Measurements from ENCODE around the gene NRP1.
"Not testable (repeated sequence)": the region's sequence is repeated elsewhere in the genome, so short reads cannot be mapped to it uniquely, and the experiment has no call there.

NRP1 gene

DNA sequence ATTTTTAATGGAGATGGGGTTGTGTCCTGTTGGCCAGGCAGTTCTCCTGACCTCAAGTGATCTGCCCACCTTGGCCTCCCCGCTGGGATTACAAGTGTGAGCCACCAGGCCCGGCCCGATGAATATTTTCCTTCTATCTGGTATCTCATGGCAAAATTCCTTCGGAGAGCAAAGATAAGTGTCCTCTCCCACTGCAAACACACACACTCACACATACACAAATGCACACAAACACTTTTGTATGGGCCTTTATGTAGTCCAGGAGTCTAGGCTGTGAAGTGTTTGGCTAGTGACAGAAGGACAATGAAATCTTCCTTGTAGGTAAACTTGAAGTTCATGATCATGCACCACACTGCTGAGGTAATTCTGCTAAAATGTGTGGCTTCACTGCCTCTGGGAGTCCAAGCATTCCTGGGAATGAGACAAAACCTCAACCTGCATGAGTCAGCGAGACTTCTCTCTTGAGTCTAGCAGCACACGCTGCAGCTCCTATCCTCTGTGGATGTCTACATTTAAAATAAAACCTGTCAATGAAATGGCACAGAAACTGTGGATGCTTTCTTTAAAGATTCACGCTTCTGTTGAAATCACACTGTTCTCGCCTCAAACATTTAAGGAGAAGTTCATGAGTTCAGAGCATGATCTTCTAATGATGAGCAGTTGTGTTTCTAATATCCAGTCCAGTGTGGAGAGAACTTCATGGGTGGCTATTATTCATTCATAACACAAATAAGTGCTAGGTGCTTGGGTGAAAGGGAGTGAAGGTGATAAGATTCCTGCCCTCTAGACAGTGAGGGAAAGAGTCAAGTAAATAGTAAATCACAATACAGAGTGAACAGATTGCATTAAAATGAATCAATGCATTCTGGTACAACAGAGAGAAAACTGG is 96.5 kb downstream of the NRP1 start:
- DNase-seq (ENCODE audit: low spot score): no peak

DNA sequence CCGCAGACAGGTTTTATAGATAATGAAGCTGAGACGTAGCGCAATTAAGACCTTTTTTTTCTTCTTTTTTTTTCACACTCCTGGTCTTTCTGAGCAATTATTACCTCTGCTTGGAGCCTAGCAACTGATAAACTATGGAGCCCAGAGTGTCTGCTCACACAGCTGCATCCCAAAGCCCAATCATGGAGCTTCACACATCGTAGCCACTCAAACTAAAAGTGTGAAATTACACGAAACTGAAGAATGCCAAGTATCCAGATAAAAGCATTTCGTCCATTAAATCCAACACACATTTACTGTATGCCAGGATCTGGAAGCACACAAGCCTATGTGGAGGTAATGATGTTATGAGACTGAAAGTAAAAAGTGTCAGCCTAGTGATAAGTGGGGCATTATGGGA is 97.6 kb downstream of the NRP1 start:
- no peak for DNase-seq (ENCODE audit: low spot score)

DNA sequence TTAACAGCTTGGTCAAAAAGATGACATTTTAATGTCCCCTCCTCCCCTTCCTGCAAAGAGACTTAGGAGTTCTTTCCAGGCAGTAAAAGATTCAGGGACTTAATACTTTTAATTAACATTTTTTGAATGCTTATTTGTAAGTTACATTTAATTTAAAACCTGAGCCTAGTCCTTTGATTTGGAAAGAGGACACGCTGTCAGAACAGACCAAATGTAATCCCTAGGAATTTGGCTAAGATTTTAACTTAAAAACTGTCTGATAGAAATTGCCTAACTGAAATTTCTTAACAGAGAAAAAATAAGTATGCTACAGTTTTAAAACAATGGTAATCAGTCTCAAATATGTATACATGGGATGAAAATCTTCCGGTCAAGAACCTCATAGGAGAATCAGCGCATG is 98.5 kb downstream of the NRP1 start:
- no peak for DNase-seq (ENCODE audit: low spot score)

DNA sequence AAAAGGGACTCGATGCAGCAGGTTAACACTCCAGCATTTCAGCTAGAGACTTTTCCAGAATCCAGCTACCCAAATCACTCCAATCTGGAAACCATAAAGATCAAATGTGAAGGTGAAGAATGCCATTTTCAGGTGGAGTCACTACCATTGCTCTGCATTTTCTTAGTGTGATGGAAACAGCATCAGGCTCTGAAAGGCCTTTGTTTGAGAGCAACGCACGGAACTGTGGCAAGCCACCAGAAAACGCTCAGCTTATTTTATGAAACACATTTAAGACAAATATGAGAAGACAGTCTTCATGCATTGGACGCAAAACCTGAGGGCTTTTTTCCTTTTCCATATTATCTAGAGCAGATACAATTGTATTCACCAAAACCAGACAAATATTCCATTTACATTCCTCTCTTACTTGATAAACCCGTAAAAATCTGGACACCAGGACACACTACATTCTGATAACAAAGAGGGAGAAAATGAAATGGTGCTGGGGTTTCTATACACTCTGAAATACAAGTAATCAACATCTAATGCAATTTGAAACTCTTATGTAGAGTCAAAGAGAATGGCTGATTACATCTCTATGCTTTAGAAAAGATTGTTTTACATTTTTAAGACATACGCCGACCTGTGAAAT is 99.1 kb downstream of the NRP1 start:
- no peak for DNase-seq (ENCODE audit: low spot score)

DNA sequence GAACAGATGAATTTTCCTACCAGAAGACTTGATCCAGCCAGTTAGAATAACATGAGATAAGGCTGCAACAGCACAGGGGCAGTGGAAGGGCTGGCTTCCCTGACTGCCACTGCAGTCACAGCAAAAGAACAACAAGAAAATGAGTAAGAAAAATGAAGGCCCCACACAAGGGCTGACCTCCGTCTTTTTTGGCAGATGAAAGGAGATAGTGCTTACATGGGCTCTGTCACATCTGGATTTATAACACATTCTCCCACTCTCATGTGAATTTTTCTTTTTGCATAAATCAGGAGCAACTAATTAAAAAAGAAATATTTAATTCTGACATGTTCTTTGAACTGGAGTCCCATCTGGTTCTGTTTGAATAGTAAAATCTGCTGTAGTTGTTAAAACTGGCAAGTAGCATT is 99.6 kb downstream of the NRP1 start:
- no peak for DNase-seq (ENCODE audit: low spot score)

DNA sequence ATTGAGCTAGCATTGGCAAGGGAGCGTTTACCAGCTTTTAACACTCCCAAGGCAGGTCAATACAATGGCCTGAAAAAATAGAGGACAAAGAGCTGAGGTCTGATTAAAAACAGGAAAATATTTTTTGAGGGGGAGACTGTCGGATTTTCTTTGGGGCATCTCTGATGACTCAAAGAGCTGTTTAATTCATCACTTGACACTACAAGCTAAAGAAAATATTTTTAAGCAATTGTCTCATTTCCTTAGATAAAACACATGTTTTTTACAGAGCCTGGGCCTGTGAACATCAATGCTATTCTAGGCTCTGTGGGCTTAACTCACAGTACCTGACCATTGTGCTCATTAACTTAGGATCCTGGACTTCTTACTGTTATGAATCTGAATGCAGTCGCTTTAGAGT is 100.8 kb downstream of the NRP1 start:
- no peak for DNase-seq (ENCODE audit: low spot score)

DNA sequence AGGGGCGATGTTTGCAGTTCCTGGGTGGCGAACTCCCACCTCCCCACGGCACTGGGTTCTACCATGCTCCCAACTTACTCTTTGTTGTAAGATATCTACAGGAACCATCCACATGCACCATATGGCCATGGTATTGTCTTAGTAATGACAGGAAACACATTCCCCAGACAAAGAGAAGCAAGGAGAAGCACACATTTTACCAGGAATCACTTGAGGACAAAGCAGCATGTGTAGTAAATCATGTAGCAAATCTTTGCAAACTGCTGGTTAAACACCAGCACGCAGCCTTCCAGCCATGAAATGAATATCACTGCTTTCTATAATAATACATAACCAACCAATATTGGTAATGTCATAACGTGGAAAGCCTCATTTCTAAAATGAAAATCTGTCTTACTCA is 101.2 kb downstream of the NRP1 start:
- DNase-seq (ENCODE audit: low spot score): no peak

DNA sequence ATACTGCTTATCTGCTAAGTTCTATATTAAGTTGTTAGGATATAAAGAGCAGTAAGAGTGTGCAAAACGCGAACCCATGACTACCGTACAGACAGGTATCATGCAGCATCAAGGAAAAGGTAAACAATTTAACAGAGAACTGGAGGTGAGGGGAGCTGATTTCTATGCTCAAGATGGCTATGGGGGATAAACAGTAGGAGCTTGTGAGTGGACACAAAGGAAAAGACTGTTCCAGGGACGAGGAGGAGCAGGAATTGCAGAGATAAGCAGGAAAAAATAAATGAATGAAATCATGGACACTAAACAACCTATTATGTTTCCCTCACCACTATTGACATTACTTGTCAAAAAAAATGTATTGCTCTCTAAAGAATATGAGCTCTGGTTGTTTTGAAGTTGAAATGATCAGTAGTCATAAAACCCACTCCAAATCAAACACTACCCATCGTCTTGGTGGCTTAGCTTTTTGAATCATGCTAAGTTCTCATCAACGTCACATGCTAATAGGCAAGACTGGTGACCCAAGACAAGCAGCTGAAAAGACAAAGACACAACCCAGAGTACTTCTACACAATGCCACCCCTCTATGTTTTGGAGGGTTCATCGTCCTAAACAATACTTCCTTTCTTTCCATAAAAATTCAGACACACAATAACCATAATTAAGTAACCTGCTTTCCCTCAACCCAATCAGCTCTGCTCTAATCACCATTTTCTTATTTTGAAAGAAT is 102.7 kb downstream of the NRP1 start:
- no peak for DNase-seq (ENCODE audit: low spot score)

DNA sequence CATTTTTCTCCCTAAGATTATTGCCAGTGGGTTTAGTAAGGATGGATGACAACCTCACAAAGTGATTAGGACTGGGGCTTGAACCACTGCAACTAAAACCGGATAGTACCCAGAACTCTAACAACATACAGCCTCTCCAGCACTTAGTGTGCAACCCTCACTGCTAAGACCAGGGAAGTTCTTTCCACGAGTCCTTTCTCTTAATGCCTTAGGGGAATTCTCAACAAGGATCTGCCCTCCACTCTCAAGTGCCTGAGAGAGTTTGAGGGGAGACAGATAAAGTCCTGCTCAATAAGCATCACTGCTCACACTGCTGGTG is 104.6 kb downstream of the NRP1 start:
- DNase-seq (ENCODE audit: low spot score): no peak

DNA sequence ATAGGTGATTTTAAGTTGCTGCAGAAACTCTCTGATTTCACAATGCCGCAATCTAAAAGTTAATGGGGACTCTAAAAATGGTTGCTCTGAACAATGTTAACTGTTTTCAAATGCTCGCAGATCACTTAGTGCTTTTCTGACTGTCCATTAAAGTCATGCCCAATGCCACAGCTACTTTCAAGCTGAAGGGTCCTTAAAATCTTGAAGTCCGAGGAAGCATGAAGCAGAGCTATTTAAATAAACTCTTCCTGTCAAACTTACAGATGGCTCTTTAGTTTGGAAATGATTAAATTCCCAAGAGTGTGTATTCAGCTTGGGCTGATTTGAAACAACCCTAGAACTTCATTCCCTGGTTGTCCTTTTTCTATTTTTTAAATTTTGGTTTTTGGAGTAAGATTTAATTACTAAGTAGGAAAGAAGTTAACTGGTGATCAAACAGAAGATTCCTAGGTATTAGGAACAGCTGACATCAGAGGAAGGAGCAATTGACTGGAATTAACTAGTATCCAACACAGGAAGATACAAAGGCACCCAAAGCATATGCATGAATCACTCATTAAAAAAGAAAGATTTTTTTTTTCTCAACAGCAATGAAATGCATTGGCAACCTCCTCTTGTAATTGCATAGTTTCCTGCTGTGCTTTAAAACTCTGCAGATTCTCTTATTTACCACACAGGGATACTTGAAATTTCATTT is 105.1 kb downstream of the NRP1 start:
- no peak for DNase-seq (ENCODE audit: low spot score)

DNA sequence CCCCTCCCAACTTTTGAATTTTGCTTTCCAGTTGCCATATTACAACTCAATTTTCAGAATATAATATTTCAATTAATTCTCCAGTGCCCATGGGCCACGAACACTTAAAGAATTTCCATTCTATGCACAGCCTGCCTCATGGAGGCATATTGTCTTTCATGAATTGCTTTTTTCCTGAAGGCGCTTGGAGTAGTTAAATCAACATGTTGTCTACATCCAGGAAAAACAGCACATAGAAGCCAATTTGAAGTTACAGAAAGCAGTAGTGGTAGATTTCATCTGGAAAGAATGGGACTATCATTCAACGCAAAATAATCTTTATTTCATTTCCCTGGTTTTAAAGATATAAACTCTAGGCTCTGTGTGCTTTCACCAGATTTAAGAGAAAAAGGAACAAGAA is 106.0 kb downstream of the NRP1 start:
- no peak for DNase-seq (ENCODE audit: low spot score)

DNA sequence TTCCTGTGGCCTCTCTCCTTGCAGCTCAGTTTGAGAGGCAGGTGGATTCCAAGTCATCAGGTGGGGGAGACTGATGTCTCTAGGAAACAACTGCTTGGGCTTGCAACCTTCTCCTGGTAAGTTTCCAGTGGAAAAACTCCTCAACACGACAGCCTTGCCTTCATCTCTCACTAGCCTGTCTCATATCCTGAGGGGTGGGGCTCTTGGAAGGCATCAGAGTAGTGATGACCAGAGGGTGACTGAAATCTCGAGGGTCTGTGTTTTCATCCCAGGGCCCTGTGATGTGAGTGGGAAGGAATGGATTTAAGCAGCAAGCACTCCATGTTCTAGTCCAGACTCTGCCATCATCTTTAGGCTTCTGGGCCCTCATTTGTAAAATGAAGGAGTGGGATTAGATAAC is 107.0 kb downstream of the NRP1 start:
- no peak for DNase-seq (ENCODE audit: low spot score)

DNA sequence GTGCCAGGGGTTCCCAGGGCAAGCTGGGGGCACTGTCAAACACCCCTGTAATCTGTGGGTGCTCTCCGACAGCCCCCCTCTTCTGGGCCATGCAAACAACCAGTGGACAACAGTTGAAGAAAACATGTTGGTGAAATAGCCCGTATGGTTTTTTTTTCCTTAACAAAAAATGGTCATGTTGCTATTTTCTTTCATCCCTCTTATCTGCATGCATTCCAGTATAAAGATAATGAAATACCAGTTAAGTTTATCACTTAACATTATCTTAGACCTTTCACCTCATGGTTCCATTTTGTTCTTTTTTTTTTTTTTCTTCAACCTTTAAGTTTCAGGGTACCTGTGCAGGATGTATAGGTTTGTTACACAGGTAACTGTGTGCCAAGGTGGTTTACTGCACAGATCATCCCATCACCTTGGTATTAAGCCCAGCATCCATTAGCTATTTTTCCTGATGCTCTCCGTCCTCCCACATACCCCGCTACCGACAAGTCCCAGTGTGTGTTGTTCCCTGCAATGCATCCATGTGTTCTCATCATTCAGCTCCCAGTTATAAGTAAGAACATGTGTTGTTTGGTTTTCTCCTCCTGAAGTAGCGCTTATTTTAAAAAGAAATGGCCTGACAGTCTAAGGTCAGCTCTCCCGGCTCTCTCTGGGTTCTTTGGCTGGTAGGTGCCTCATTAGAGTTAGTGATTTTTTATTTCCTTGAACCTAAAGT is 110.1 kb downstream of the NRP1 start:
- no peak for DNase-seq (ENCODE audit: low spot score)

DNA sequence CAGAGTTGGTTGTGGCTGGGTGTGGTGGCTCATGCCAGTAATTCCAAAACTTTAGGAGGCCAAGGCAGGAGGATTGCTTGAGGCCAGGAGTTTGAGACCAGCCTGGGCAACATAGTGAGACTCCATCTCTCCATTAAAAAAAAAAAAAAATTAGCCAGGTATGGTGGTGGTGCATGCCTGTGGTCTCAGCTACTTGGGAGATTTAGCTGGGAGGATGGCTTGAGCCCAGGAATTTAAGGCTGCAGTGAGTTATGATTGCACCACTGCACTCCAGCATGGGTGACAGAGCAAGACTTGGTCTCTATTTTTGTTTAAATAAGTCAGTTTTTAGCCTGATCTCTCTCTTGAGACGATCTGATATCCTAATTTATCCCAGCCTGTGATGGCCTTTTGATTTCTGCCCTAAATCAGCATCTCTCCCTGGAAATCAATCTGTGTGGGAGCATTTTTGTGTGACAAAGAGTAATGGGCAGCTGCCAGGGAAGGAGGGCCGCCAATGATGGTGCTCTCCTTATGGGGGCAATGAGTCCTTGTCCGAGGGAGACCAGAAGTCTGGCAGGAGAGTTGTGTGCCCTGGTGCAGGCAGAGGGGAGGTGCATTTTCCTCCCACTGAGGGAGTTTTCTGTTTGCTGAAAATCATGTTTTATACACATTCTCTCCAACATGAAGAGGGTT is 111.0 kb downstream of the NRP1 start:
- no peak for DNase-seq (ENCODE audit: low spot score)

DNA sequence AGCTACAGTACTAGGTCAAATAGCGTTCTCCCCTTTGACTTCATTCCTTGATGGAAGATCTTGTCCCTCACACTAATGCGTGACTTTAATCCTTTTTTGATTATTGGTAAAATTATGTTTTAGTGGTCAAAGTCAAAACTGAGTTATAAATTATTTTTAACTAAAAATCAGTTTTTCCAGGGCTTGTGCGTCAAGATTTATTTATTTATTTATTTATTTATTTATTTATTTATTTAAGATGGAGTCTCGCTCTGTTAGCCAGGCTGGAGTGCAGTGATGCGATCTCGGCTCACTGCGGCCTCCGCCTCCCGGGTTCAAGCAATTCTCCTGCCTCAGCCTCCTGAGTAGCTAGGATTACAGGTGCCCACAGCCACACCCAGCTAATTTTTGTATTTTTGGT is 112.2 kb downstream of the NRP1 start:
- not testable (repeated sequence) for DNase-seq (ENCODE audit: low spot score)

DNA sequence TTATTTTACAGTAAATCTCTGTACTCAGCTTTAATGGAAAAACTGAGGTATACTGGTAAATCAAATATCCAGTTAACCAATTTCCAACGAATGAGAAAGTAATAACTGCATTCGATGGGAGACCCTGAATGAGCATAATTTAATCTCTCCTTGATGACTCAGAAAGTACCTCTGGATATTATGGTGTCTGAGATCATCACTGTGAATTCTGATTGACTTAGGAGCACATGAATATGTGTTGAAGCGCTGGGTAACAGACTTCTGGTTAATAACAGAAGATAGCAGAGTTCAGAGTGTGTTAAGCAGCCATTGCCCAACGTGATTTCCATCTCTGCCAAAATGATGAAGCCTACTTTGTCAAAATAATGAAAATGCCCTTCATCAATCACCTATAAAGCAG is 116.6 kb downstream of the NRP1 start:
- DNase-seq (ENCODE audit: low spot score): no peak

DNA sequence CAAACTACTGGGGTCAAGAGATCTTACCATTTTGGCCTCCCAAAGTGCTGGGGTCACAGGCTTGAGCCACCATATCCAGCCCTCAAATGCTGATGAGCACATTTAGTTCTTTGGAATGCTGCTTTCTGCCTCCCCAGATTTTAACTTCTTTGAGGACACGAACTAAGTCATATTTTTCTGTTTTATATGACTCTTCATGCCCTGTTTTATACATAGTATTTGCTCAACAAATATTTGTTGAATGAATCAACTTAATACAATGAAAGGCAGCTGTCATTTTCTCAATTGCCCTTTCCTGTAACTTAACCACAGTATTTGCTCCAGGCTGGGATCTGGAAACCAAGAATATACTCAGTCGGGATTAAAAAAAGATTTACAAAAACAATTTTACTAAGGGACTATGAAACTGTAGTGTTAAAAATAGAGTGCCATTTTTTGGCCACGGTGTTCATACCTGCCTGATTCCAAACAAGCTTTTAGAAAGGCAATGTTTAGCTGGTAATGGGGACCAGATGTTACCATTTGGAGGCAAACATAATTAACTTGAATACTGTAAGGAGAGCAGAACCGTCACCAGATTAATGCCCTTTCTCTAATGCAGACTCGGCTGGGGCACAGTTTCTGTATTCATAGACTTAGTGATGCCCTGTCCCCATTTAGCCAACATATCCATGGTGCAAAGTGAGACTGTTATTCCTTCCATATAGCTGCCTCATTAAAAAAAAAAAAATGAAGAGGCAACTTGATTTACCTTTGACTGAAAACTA is 117.6 kb downstream of the NRP1 start:
- DNase-seq (ENCODE audit: low spot score): no peak

DNA sequence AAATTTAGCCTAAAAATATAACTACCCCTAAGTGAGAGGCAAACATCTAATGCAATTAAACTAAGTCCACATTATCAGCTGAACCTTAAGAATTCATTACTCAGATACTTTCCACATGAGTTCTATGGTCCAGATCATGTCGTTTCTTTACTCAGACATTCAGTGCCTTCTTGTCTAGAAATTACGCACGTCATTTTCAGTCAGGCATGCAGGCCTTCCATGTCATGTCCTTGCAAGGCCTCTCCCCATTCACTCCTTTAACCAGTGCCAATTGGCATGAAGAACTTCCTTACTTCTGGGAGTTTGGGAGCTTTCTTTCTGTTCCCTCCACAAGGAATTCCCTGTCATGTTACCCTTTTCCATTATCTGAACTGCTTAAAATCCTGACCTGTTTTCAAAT is 118.8 kb downstream of the NRP1 start:
- no peak for DNase-seq (ENCODE audit: low spot score)

DNA sequence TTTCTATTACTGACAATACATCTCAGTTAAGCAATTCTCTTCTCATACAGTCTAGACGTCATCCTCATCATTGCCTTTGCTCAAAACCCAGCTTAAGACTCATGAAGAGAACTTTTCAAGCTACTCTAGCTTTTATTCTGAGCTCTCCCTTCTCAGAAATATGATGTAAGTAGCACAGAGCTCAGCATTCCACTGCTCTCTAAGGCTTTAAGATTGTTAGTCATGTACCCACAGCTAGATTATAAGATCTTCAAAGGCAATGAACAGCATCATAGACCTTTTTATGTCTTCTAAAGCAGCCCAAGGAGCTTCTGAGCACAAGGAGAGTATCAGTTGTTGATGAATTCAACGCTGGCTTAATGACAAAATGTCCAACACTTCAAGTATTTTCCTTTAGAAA is 119.3 kb downstream of the NRP1 start:
- DNase-seq (ENCODE audit: low spot score): no peak

DNA sequence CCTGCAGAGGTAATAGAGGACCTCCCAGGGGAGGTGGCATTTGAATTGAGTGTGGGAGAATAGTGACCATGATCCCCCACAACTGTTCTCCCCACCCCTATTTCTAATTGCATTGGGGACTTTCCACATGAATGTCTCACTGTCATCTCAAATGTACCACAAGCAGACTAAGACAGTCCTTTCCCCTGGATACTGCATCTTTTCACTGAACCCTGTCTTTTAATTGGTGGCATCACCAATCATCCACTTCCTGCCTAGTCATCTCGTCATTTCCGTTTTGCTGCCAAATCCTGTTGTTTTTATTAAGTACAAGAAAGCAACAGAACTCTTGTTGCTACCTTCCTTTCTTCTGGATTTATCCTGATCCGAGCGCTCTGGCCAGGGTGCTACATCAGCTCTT is 120.3 kb downstream of the NRP1 start:
- DNase-seq (ENCODE audit: low spot score): no peak

Data from NAMALWA (cell line).